HG02938 (cell line): Measurements from ENCODE around the gene MTSS2.

ENCODE experiments used
- ATAC-seq: cut with Tn5 transposase; IDR thresholded peaks from one replicate; pipeline ENCODE4 v1.9.1; 2021; ENCODE audit warnings: mild to moderate bottlenecking, moderate library complexity; ENCODE audit not compliant: unreplicated experiment

Gene MTSS2

GRCh38 chr16:70714581-70715054, 28.8 kb upstream of the MTSS2 start:
- ATAC-seq, result no peak

GRCh38 chr16:70713824-70714223, 28.0 kb upstream of the MTSS2 start:
- ATAC-seq, result no peak

- ATAC-seq, result no peak
Observed at GRCh38 chr16:70713342-70713741, 27.5 kb upstream of the MTSS2 start.

GRCh38 chr16:70712942-70713341, 27.1 kb upstream of the MTSS2 start:
- no peak for ATAC-seq

DNA sequence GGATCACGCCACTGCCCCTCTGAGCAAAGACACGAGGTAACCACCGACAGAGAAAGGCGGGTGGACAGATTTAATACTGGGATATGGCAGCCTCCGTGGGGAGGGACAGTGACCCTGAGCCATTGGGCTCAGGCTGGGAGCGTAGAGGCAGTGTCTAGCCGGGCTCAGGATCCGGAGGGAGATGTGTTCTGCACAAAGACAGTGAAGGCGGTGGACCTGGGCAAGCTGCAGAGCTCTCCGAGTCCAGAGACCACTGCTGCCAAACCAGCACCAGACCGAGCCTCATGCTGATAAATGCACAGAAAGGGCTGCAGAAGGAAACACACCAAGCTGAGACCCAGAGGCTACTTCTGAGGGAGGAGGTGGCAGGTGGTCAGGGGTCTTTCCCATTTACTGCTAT, 26.5 kb upstream of the MTSS2 start:
- no peak for ATAC-seq

- ATAC-seq, result no peak
Observed at GRCh38 chr16:70711211-70712031, 25.6 kb upstream of the MTSS2 start.

DNA sequence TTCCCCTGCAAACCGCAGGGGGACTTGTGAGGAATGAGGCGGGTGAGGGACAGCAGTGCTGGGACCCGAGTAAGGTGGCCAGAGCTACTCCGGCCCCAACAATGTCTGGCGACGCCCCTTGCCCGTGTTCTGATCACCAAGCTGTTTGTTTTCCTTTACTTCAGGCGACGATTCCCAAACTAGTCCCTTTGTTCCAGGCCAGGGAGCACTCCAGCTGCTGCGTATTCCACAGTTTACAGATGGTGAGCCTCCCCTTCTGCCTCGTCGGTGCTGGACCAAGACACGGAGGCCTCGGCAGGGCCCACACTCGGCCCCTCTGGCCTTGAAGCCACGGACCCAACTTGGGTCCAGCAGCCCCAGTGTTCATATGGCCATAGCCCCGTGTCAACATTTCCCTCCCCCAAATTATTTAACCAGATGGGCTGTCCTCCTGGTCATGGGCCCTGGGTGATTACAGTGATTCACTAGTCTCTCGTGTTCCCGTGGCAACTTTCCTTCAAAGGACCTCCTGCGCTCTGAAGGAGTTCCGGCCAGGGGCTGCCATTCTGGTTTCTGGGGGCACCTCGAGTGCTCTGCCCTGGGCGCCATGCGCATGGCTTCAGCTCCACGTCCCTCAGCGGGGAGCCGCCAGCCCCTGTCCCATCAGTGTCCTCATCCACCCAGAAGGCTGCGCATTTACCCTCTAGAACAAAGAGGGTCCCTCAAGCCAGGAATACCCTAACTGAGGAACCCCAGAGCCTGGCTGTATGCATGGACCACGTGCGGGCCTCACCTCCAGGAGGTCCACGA, 24.8 kb upstream of the MTSS2 start:
- no peak for ATAC-seq

GRCh38 chr16:70709942-70710341, 24.1 kb upstream of the MTSS2 start:
- no peak for ATAC-seq

- ATAC-seq, result no peak
Observed at GRCh38 chr16:70709457-70709856, 23.6 kb upstream of the MTSS2 start.

GRCh38 chr16:70708366-70709246, 22.8 kb upstream of the MTSS2 start:
- ATAC-seq, result no peak

GRCh38 chr16:70706948-70707465, 21.2 kb upstream of the MTSS2 start:
- no peak for ATAC-seq

DNA sequence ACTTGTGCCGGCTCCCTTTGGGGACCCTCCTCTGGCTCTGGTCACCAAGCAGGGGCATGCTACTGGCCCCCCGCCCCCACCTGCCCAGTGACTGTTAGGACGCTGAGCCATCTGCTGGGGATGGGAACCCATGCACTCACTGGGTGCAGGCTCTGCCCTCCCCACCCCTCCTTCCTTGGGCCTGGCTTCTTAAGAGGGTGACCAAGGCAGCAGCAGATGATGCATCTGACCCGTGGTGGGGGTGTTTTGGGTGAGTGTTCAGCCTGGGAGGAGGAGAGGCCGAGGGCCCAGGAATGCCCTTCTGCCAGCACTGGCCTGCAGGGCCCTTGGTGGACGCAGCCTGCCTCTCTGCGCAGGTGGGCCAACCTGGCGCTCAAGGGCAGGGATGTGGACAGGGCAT, 19.2 kb upstream of the MTSS2 start:
- no peak for ATAC-seq

GRCh38 chr16:70704586-70704985, 18.7 kb upstream of the MTSS2 start:
- ATAC-seq, result no peak

DNA sequence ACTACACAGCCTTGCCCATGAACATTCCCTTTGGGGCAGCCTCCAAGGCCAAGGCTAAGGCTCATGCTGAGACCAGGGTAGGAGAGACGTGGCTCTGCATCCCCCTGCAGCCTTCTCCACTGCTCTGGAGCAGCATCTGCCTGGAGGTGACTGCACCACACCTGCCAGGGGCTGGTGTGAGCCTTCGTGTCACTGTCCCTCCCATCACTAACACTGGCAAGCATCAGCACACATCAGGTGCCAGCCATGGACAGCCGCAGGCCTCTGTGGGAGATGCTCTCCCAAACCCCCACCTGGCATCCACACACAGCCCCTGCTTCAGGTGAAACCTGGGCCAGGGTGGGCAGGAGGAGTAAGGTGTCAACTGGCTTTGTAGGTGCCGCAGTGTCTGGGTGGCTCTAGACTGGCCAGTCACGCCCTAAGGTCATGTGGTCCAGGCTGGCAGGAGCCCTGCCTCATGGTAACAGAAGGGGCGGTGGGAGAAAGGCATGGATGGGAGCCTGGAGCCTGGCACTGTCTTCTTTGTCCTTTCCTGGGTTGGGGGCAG, 18.1 kb upstream of the MTSS2 start:
- no peak for ATAC-seq

GRCh38 chr16:70703041-70703834, 17.4 kb upstream of the MTSS2 start:
- ATAC-seq, result no peak

- ATAC-seq, result no peak
Observed at GRCh38 chr16:70702624-70703023, 16.8 kb upstream of the MTSS2 start.

DNA sequence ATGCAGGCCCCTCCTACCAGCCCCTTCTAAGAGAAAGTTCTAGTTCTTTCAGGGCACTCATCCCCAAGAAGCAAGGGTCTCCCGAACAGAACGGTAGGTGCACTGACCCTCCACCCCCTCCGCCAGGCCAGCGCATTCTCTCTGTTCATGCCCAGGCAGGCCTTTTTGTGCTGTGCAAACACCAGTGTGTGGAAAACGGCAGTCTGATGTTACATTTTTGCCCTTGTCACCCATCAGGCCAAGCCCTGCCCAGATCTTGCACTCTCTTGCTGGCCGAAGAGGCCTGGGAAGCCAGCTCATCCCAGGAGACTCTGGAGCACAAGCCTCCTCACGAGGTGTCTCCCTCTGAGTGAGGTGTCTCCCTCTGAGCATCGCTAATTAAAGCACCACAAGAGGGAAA, 16.1 kb upstream of the MTSS2 start:
- no peak for ATAC-seq

GRCh38 chr16:70701596-70701995, 15.7 kb upstream of the MTSS2 start:
- no peak for ATAC-seq

DNA sequence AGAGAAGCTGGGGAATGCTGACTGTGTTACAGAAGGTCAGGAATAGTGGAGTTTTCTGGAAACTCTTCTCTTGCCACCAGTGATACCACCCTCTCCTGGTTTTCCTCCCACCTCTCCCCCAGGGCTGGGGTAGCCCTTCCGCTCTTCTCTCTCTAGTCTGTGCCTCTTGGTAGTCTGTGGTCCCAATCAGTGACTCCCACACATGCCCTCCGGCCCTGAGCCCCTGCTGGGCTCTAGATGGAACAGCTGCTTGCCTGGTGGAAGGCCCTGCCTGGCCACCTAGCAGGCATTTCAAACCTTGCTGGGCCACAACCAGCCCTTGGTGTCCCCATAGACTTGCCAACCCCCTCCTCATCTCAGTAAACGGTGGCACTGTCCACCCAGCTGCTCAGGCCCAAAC, 15.2 kb upstream of the MTSS2 start:
- no peak for ATAC-seq
